ENCODE results near the gene GPC5. TPM values are rescaled to one million over a fixed set of nuclear protein-coding genes. Genes with fewer than 3 reads are reported as not detected.
"Not testable (repeated sequence)": the region's sequence is repeated elsewhere in the genome, so short reads cannot be mapped to it uniquely, and the experiment has no call there.

Gene GPC5
- total and polyA plus RNA-seq, 4 donors, result 15.2 to 54.4 (median 24.0) TPM

GRCh38 chr13:91426913-91427312, 28.5 kb downstream of the GPC5 start:
- H3K4me1 ChIP-seq (ENCODE audit: control insufficient read depth, insufficient read depth, low read length), result no peaks in the 10 kb centered on the region
- no peak overlapping the region for H3K27ac ChIP-seq (ENCODE audit: low read depth, low read length)
- no peaks in the 10 kb centered on the region for H3K36me3 ChIP-seq (ENCODE audit: control insufficient read depth, insufficient read depth, low read length)
- no peak for DNase-seq (ENCODE audit: low read depth in 4 of 6, low spot score in 6 of 6)
- H3K27me3 ChIP-seq (ENCODE audit: control insufficient read depth, insufficient read depth, low read length), result no peaks in the 10 kb centered on the region
- H3K4me3 ChIP-seq (ENCODE audit: low read depth, low read length), result no peak overlapping the region
- whole genome bisulfite sequencing (ENCODE audit: insufficient coverage), result 93% methylated on average over 2 of the region's 2 CpGs
- peaks cover 9% of the 10 kb centered on the region for H3K9me3 ChIP-seq (ENCODE audit: control insufficient read depth, insufficient read depth, low read length)

GRCh38 chr13:91438674-91439073, 40.3 kb downstream of the GPC5 start:
- 88% methylated on average over 8 of the region's 15 CpGs for WGBS (ENCODE audit: insufficient coverage)
- H3K27me3 ChIP-seq (ENCODE audit: control insufficient read depth, insufficient read depth, low read length); H3K4me3 ChIP-seq (ENCODE audit: low read depth, low read length); H3K4me1 ChIP-seq (ENCODE audit: control insufficient read depth, insufficient read depth, low read length); H3K36me3 ChIP-seq (ENCODE audit: control insufficient read depth, insufficient read depth, low read length); H3K9me3 ChIP-seq (ENCODE audit: control insufficient read depth, insufficient read depth, low read length); DNase-seq (ENCODE audit: low read depth in 4 of 6, low spot score in 6 of 6); H3K27ac ChIP-seq (ENCODE audit: low read depth, low read length): not testable (repeated sequence)

DNA sequence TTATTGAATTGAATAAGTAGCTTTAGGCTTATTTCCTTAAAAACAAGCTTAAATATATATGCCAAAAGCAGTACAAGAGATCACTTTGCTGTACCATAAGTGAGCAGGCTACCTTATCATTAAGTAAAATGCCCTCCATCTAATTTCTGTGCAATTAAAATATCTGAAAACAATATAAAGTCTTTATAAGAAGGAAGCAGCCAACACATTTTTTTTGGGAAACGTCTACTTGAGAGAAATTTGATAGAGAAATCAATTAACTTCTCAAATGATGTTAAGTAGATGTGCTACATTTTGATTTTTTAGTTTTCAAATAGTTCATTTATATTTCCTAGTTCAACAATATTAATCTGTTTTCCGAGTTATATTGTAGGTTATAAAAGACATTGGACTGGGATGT, 52.5 kb downstream of the GPC5 start:
- H3K9me3 ChIP-seq (ENCODE audit: control insufficient read depth, insufficient read depth, low read length), result no peaks in the 10 kb centered on the region
- no peak overlapping the region for H3K4me3 ChIP-seq (ENCODE audit: low read depth, low read length)
- H3K36me3 ChIP-seq (ENCODE audit: control insufficient read depth, insufficient read depth, low read length), result no peaks in the 10 kb centered on the region
- H3K27ac ChIP-seq (ENCODE audit: low read depth, low read length), result no peak overlapping the region
- H3K27me3 ChIP-seq (ENCODE audit: control insufficient read depth, insufficient read depth, low read length), result no peaks in the 10 kb centered on the region
- no peak for DNase-seq (ENCODE audit: low read depth in 4 of 6, low spot score in 6 of 6)
- H3K4me1 ChIP-seq (ENCODE audit: control insufficient read depth, insufficient read depth, low read length), result no peaks in the 10 kb centered on the region
- no CpG with 5 or more reads among the region's 2 CpGs for WGBS (ENCODE audit: insufficient coverage)

- no CpG with 5 or more reads among the region's 1 CpG for WGBS (ENCODE audit: insufficient coverage)
- Histone ChIP-seq H3K27me3 (ENCODE audit: control insufficient read depth, insufficient read depth, low read length) (no peaks in the 10 kb centered on the region), H3K4me3 (ENCODE audit: low read depth, low read length) (no peak overlapping the region), H3K9me3 (ENCODE audit: control insufficient read depth, insufficient read depth, low read length) (no peaks in the 10 kb centered on the region), H3K27ac (ENCODE audit: low read depth, low read length) (no peak overlapping the region), H3K36me3 (ENCODE audit: control insufficient read depth, insufficient read depth, low read length) (no peaks in the 10 kb centered on the region), H3K4me1 (ENCODE audit: control insufficient read depth, insufficient read depth, low read length) (no peaks in the 10 kb centered on the region)
- no peak for DNase-seq (ENCODE audit: low read depth in 4 of 6, low spot score in 6 of 6)
Measured at GRCh38 chr13:91454666-91455065, 56.2 kb downstream of the GPC5 start.

- H3K36me3 ChIP-seq (ENCODE audit: control insufficient read depth, insufficient read depth, low read length), result no peaks in the 10 kb centered on the region
- no peak overlapping the region for H3K4me3 ChIP-seq (ENCODE audit: low read depth, low read length)
- WGBS (ENCODE audit: insufficient coverage), result no CpG with 5 or more reads among the region's 2 CpGs
Measured at GRCh38 chr13:91456837-91457236, 58.4 kb downstream of the GPC5 start.

DNA sequence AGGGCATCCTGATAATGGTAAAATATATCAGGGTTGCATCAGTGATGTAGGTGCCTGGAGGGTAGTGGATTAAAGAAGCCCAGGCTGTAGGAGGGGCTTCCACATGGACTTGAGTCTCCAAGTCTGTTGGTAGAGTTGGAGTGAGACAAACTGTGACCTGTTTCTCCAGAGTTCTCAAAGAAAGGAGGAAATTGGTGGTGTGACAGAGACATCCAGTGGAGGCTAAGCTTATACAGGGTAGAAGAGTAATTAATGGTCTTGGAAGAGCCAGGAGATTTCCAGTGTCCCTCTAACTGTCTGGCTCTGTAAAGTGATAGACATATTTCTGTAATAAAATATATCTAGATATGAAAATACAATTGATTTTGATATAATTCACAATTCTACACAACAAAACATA, 61.1 kb downstream of the GPC5 start:
- Histone ChIP-seq H3K27ac (ENCODE audit: low read depth, low read length) (no peak overlapping the region), H3K4me1 (ENCODE audit: control insufficient read depth, insufficient read depth, low read length) (no peaks in the 10 kb centered on the region), H3K27me3 (ENCODE audit: control insufficient read depth, insufficient read depth, low read length) (no peaks in the 10 kb centered on the region), H3K36me3 (ENCODE audit: control insufficient read depth, insufficient read depth, low read length) (no peaks in the 10 kb centered on the region), H3K4me3 (ENCODE audit: low read depth, low read length) (no peak overlapping the region), H3K9me3 (ENCODE audit: control insufficient read depth, insufficient read depth, low read length) (no peaks in the 10 kb centered on the region)
- no peak for DNase-seq (ENCODE audit: low read depth in 4 of 6, low spot score in 6 of 6)

More at GRCh38 chr13:91456837-91457236, 58.4 kb downstream of the GPC5 start:
- Histone ChIP-seq H3K9me3 (ENCODE audit: control insufficient read depth, insufficient read depth, low read length) (no peaks in the 10 kb centered on the region), H3K27me3 (ENCODE audit: control insufficient read depth, insufficient read depth, low read length) (no peaks in the 10 kb centered on the region), H3K4me1 (ENCODE audit: control insufficient read depth, insufficient read depth, low read length) (no peaks in the 10 kb centered on the region), H3K27ac (ENCODE audit: low read depth, low read length) (no peak overlapping the region)
- DNase-seq (ENCODE audit: low read depth in 4 of 6, low spot score in 6 of 6), result no peak

- Histone ChIP-seq H3K4me3 (ENCODE audit: low read depth, low read length) (no peak overlapping the region), H3K9me3 (ENCODE audit: control insufficient read depth, insufficient read depth, low read length) (no peaks in the 10 kb centered on the region), H3K4me1 (ENCODE audit: control insufficient read depth, insufficient read depth, low read length) (no peaks in the 10 kb centered on the region), H3K27ac (ENCODE audit: low read depth, low read length) (no peak overlapping the region), H3K36me3 (ENCODE audit: control insufficient read depth, insufficient read depth, low read length) (no peaks in the 10 kb centered on the region), H3K27me3 (ENCODE audit: control insufficient read depth, insufficient read depth, low read length) (no peaks in the 10 kb centered on the region)
- 100% methylated on average over 1 of the region's 5 CpGs for WGBS (ENCODE audit: insufficient coverage)
- DNase-seq (ENCODE audit: low read depth in 4 of 6, low spot score in 6 of 6), result no peak
Measured at GRCh38 chr13:91464336-91464735, 65.9 kb downstream of the GPC5 start.

- Histone ChIP-seq H3K9me3 (ENCODE audit: control insufficient read depth, insufficient read depth, low read length) (no peaks in the 10 kb centered on the region), H3K4me1 (ENCODE audit: control insufficient read depth, insufficient read depth, low read length) (no peaks in the 10 kb centered on the region), H3K27me3 (ENCODE audit: control insufficient read depth, insufficient read depth, low read length) (no peaks in the 10 kb centered on the region), H3K36me3 (ENCODE audit: control insufficient read depth, insufficient read depth, low read length) (no peaks in the 10 kb centered on the region), H3K4me3 (ENCODE audit: low read depth, low read length) (no peak overlapping the region), H3K27ac (ENCODE audit: low read depth, low read length) (no peak overlapping the region)
- no peak for DNase-seq (ENCODE audit: low read depth in 4 of 6, low spot score in 6 of 6)
- WGBS (ENCODE audit: insufficient coverage), result 89% methylated on average over 2 of the region's 3 CpGs
Measured at GRCh38 chr13:91467236-91467635, 68.8 kb downstream of the GPC5 start.

GRCh38 chr13:91468301-91468700, 69.9 kb downstream of the GPC5 start:
- Histone ChIP-seq H3K4me1 (ENCODE audit: control insufficient read depth, insufficient read depth, low read length) (no peaks in the 10 kb centered on the region), H3K4me3 (ENCODE audit: low read depth, low read length) (no peak overlapping the region), H3K36me3 (ENCODE audit: control insufficient read depth, insufficient read depth, low read length) (no peaks in the 10 kb centered on the region), H3K9me3 (ENCODE audit: control insufficient read depth, insufficient read depth, low read length) (no peaks in the 10 kb centered on the region), H3K27me3 (ENCODE audit: control insufficient read depth, insufficient read depth, low read length) (no peaks in the 10 kb centered on the region), H3K27ac (ENCODE audit: low read depth, low read length) (no peak overlapping the region)
- no peak for DNase-seq (ENCODE audit: low read depth in 4 of 6, low spot score in 6 of 6)
- no CpG with 5 or more reads among the region's 2 CpGs for WGBS (ENCODE audit: insufficient coverage)

DNA sequence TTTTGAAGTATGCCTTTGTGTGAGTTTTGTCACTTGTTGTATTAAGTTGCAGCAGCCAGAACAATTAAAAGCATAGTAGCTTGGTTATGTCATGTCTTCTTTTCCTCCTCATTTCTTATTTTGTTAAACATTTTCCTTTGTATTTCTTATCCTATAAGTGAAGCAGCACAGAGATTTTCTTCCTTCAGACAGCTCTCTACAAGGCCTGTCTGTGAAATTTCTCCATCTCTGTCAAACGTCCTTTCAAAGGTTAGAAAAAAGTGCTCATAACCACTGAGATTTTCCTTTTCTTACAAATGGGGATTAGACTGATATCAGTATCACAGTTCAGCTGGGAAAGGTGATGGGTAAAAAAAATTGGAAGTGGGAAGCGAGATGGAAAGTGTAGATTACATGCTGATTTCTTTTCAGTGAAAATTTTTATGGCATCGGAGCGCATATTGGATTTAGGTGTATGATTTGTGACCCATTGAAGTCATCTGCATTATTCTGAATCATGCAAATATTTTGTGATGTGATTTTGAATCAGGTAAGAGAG, 71.7 kb downstream of the GPC5 start:
- Histone ChIP-seq H3K27ac (ENCODE audit: low read depth, low read length) (no peak overlapping the region), H3K9me3 (ENCODE audit: control insufficient read depth, insufficient read depth, low read length) (no peaks in the 10 kb centered on the region), H3K4me3 (ENCODE audit: low read depth, low read length) (no peak overlapping the region), H3K27me3 (ENCODE audit: control insufficient read depth, insufficient read depth, low read length) (no peaks in the 10 kb centered on the region), H3K36me3 (ENCODE audit: control insufficient read depth, insufficient read depth, low read length) (no peaks in the 10 kb centered on the region), H3K4me1 (ENCODE audit: control insufficient read depth, insufficient read depth, low read length) (no peaks in the 10 kb centered on the region)
- DNase-seq (ENCODE audit: low read depth in 4 of 6, low spot score in 6 of 6), result no peak
- 75% methylated on average over 3 of the region's 4 CpGs for WGBS (ENCODE audit: insufficient coverage)

Data from spinal cord (tissue), 10 donors.